Esophagus squamous epithelium (tissue), 4 donors: ENCODE results near the gene PARVA.

ENCODE experiments used
- POLR2A ChIP-seq, 4 donors: fragments of 450-650 bp; IDR thresholded peaks; one replicate each; pipeline ENCODE4 v1.6.1; 2017; ENCODE audit warnings: antibody characterized with exemption in 4 of 4, mild to moderate bottlenecking in 4 of 4, moderate library complexity in 3 of 4
- TF ChIP-seq, protein P1 (sequence below), 6 experiments: fragments of 450-650 bp in 4 of 6; fragments of 200-600 bp in 2 of 6; sonication (generic) in 2 of 6; IDR thresholded peaks; one replicate each; pipeline ENCODE4 v1.5.1; 2016 to 2019; ENCODE audit warnings: antibody characterized with exemption in 6 of 6, mild to moderate bottlenecking in 4 of 6, moderate library complexity in 4 of 6

DNA sequence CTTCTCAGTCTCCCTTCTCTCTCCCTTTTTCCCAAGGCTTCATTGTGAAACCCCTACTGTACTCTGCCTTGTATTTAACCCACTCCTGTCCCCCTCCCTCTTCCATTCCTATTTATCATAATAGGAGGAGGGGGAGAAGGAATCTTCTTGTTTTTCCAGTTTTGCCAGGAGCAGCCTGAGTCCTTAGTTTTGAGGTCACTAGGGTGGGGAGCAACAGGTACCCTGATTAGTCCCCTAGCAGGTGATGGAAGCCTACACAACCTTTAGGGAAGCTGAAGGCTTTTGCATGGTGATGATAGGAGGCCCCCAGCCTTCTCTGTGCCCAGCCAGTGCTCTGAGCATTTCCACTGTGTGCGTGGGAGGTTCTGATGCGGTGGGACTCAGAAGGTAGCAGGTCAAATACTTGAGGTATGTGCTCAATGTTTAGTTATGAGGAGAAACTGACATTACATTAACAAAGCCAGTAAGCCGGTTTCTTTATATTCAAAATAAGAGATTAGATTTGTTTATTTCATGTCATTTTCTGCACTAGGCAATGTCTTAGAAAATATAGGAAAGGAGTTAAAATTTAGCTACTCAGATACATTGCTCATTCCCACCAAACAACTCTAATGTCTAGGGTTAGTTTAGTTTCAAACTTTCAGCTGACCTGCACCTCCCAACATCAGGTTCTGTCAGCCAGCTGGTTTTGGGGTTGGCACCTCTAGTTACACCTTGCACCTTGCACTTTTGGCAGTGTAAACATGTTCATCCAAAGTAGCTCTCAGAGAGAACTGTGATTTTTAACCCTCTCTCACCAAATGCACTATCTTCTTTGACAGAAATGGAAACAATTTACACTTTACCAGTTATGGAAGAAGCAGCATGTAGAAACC is 26.0 kb downstream of the PARVA start:
- no peak for TF ChIP-seq POLR2A (IDR thresholded peaks at IDR 0.05)
- TF ChIP-seq, protein P1, sequence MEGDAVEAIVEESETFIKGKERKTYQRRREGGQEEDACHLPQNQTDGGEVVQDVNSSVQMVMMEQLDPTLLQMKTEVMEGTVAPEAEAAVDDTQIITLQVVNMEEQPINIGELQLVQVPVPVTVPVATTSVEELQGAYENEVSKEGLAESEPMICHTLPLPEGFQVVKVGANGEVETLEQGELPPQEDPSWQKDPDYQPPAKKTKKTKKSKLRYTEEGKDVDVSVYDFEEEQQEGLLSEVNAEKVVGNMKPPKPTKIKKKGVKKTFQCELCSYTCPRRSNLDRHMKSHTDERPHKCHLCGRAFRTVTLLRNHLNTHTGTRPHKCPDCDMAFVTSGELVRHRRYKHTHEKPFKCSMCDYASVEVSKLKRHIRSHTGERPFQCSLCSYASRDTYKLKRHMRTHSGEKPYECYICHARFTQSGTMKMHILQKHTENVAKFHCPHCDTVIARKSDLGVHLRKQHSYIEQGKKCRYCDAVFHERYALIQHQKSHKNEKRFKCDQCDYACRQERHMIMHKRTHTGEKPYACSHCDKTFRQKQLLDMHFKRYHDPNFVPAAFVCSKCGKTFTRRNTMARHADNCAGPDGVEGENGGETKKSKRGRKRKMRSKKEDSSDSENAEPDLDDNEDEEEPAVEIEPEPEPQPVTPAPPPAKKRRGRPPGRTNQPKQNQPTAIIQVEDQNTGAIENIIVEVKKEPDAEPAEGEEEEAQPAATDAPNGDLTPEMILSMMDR (IDR thresholded peaks at IDR 0.05): no peak
